Retinal pigment epithelial cell (primary cell): Measurements from ENCODE around the gene EPHA1.
"Not testable (repeated sequence)": the region's sequence is repeated elsewhere in the genome, so short reads cannot be mapped to it uniquely, and the experiment has no call there.

Experiments used
- DNase-seq: peaks from one replicate; pipeline ENCODE4 v3.0.0-alpha.2; 2010; ENCODE audit warnings: low read depth
- H3K4me3 ChIP-seq: 2 replicates; pipeline ENCODE4 v1.5.1; 2011; ENCODE audit warnings: mild to moderate bottlenecking, low read length, control low read depth, moderate library complexity
- TF ChIP-seq, protein P1 (sequence below): conservative IDR thresholded peaks from 2 replicates; pipeline ENCODE4 v1.5.1; 2011; ENCODE audit warnings: low read depth, low read length, control low read depth, inconsistent platforms

EPHA1 gene

DNA sequence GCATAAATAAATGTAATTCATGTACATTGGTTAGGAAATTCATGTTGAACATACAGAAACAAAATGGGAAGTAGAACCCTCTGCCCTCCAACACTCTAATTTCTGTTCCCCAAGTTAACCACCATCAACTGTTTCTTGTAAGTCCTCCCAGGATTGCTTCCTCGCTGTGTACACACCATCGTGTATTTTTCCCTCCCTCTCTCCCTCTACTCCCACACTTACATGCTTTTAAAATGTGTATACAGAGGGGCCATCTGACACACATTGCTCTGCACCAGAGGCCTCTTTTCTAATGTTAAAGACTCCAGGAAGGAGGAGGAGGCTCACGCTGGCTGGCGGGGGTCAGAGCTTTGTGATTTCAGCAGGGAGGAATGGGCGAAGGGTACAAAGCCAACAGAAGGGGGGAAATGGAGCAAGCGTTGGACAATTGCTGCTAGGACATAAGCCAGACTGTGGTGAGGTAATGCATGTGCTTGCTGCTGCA is 1.9 kb upstream of the EPHA1 start:
- TF ChIP-seq, protein P1, sequence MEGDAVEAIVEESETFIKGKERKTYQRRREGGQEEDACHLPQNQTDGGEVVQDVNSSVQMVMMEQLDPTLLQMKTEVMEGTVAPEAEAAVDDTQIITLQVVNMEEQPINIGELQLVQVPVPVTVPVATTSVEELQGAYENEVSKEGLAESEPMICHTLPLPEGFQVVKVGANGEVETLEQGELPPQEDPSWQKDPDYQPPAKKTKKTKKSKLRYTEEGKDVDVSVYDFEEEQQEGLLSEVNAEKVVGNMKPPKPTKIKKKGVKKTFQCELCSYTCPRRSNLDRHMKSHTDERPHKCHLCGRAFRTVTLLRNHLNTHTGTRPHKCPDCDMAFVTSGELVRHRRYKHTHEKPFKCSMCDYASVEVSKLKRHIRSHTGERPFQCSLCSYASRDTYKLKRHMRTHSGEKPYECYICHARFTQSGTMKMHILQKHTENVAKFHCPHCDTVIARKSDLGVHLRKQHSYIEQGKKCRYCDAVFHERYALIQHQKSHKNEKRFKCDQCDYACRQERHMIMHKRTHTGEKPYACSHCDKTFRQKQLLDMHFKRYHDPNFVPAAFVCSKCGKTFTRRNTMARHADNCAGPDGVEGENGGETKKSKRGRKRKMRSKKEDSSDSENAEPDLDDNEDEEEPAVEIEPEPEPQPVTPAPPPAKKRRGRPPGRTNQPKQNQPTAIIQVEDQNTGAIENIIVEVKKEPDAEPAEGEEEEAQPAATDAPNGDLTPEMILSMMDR: no peak
- DNase-seq: no peak
- H3K4me3 ChIP-seq: no peak overlapping the region

DNA sequence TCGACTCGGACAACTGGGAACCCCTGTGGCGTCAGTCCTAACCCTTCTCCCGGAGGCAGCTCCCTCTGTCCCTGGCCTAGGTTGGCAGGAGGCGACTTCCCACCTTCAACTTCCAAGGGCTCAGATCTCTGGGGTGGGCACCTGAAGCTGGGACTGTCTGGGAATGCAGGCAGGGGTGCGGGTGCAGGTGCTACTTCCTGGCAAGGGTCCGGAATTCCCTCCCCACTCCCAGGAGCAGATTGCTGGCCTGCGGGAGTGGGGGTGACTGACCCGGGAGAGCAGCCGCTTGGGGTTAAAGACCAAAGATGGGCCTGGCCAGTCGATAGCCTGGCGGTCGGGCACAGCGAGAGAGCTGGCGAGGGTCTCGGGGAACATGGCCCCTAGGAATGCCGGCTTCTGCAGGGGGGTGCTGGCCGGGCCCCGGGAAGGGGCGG is 387 bp downstream of the EPHA1 start:
- no peak overlapping the region for H3K4me3 ChIP-seq
- no peak for DNase-seq
- TF ChIP-seq, protein P1: no peak

DNA sequence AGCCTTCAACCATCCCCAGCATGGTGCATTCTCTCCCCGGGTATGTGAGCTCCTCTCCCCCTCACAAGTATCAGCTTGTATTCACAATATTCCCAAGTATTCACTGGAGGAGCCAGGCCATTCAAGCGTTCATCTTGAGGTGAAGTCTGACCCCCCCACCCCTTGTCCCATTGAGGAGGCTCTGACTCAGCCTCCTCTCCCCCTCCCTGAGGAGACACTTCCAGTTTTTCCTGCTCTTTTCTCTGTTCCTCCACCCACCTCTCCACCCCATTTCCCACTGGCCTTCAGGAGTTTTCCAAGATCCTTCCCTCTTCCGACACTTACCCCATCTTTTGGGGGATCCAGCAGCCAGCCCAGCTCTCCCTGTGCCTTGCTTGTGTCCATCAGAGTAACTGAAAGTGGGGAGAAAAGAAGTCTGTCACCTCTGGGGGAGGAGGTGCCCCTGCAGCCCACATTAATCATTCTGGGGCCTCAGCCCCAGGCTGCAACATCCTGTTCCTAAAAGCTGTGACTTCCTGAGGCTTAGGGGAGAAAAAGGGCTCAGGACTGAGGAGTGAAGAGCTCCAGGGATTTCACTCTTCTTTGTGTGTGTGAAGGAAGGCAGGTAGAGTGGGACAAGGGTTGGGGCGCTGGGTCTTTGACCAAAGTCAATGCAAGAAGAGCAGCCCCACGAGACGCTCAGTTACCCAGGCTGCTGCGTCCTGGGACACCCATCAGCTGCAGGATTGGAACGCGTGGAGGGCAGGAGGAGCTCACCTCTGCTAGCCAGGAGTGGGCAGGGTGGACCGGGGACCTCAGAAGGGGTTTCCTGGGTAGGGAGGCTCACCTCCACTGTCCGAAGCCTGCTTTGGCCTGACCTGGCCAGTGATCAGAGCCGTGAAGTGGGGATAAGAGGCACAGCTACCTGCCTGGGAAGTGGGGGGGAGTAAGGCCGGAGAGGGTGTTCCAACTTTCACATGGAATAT is 1.1 kb downstream of the EPHA1 start:
- DNase-seq: no peak
- H3K4me3 ChIP-seq: no peak overlapping the region
- TF ChIP-seq, protein P1: no peak

DNA sequence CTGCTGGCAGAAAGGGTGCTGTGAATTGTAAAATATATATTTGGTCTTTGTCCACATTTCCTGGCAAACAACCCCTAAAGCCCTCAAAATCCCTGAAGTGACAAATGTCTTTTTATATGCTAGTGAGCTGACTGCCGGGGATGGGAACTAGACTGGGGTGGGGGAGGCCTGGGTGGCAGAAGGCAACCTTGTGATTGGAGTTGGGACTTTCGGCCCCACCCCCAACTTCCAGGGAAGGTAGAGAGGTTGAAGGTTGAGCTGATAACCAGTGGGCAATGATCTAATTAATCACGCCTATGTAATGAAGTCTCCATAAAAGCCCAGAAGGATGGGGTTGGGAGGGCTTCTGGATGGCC is 2.7 kb downstream of the EPHA1 start:
- TF ChIP-seq, protein P1: no peak
- no peak for DNase-seq
- H3K4me3 ChIP-seq: no peak overlapping the region

DNA sequence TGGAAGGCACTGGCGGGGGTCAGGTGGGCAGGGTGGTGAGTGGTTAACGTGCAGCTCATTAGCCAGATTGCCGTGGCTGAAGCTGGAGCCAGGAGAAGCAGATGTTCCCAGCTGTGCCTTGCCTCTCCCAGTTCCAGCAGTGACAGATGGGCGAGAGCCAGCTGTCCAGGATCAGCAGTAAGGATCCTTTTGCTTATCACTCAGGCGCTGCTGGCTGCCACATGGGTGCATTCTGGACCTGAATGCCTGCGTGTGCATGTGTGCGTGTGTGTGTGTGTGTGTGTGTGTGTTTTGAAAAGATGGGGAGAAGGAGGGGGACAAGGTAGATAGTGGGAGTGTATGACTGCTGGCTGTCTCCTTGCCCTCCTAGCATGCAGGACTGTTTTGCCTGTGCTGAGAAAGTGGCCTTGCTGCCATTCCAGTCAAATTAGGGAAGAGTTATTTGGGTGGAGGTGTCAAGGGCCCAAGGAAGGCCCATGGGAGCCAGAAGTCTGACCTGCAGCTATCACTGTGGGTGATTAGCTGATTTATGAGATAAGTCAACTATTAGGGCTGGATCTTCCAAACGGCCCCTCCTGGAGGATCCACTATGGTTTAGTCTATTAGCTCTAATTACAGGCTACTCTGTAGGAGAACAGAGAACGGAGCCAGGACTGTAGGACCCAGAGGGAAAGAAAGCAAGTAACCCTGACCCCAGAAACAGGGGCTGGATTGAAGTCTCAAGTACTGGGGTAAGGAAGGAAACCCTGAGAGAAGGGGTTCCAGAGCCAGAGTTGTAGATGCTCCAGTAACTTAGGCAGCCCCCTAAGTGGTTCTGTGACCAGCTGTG is 3.3 kb downstream of the EPHA1 start:
- no peak overlapping the region for H3K4me3 ChIP-seq
- DNase-seq: no peak
- TF ChIP-seq, protein P1: no peak

DNA sequence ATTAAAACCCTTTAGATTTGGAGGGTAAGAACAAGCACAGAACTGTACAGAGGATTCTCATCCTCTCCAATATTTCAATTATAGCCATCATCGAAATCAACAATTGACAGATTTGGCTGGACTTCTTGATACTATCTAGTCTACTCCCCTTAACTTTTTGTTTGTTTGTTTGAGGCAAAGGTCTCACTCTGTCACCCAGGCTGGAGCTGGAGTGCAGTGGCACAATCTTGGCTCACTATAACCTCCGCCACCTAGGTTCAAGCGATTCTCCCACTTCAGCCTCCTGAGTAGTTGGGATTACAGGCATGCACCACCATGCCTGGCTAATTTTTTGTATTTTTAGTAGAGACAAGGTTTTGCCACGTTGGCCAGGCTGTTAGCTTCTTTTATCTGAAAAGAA is 6.4 kb downstream of the EPHA1 start:
- DNase-seq, H3K4me3 ChIP-seq: not testable (repeated sequence)

DNA sequence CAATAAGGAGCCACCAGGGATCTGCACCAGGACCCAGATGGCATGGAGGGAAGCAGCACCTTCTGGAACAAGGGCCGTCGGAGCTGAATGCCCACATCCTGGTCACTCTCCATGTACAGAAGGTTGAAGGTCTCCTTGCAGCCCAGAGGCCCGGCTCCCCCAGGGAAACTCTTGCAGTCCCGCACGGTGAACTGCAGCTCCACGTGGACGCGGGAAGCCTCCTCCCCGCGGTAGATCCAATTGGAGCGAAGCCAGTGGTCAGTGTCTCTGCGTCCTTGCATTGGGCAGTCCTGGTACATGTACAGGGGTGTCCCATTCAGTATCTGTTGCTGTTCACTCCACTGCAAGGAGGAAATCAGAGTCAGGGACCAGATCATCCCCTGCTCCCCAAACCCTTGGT is 7.4 kb downstream of the EPHA1 start:
- DNase-seq: no peak
- TF ChIP-seq, protein P1: no peak
- no peak overlapping the region for H3K4me3 ChIP-seq
